ENCODE results near the gene DOCK11. TPM values are rescaled to one million over a fixed set of nuclear protein-coding genes. Genes with fewer than 3 reads are reported as not detected.
A peak's percentile ranks its signal among the peaks of the same experiment; 100 is the strongest.

DOCK11 gene
- total RNA-seq, 4 donors from 2014 or later = 36.0 to 50.0 (median 41.1) TPM

- DNase-seq = peak; percentile 18 to 27
These were observed 108.4 kb downstream of the DOCK11 start for GRCh38 chrX:118603981-118604380.

DNA sequence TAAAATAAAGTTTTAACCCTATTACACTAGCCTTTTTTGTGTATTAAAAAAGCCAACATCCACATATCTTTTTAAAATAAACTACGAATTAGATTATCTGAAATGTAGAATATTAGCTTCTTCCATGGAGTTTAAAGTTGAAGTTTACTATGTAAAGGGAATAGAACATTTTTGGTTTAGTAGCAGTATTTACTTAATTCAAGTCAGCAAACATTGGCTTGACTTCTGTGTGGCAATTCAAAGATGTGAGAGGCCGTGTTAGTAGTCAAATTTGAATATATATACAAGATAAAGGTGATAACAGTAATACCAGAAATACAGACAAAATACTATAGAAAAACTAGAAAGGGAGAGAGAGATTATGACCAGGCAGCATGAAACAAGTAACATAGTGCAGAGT, 116.7 kb downstream of the DOCK11 start:
- Histone ChIP-seq H3K27ac (no peak overlapping the region), H3K36me3 (peaks cover 5 to 8% of the 10 kb centered on the region in 2 donors), H3K4me1 (no peaks in the 10 kb centered on the region), H3K4me3 (replicated peaks in 1 of 3) (no peak overlapping the region), H3K9me3 (no peaks in the 10 kb centered on the region), H3K27me3 (no peaks in the 10 kb centered on the region)
- intact Hi-C loops (cut with DNase I) = no loop called here
- no peak for TF ChIP-seq POLR2A (IDR thresholded peaks at IDR 0.05)
- TF ChIP-seq, protein P1, sequence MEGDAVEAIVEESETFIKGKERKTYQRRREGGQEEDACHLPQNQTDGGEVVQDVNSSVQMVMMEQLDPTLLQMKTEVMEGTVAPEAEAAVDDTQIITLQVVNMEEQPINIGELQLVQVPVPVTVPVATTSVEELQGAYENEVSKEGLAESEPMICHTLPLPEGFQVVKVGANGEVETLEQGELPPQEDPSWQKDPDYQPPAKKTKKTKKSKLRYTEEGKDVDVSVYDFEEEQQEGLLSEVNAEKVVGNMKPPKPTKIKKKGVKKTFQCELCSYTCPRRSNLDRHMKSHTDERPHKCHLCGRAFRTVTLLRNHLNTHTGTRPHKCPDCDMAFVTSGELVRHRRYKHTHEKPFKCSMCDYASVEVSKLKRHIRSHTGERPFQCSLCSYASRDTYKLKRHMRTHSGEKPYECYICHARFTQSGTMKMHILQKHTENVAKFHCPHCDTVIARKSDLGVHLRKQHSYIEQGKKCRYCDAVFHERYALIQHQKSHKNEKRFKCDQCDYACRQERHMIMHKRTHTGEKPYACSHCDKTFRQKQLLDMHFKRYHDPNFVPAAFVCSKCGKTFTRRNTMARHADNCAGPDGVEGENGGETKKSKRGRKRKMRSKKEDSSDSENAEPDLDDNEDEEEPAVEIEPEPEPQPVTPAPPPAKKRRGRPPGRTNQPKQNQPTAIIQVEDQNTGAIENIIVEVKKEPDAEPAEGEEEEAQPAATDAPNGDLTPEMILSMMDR (IDR thresholded peaks at IDR 0.05) = no peak
- DNase-seq = no peak
- WGBS, 2 donors = 95 to 96% methylated on average over 2 of the region's 2 CpGs

More at GRCh38 chrX:118603981-118604380, 108.4 kb downstream of the DOCK11 start:
- Histone ChIP-seq H3K4me1 (no peaks in the 10 kb centered on the region), H3K27me3 (no peaks in the 10 kb centered on the region), H3K9me3 (no peaks in the 10 kb centered on the region), H3K36me3 (no peaks in the 10 kb centered on the region), H3K27ac (no peak overlapping the region), H3K4me3 (replicated peaks in 1 of 3) (no peak overlapping the region)
- TF ChIP-seq POLR2A (IDR thresholded peaks at IDR 0.05) = no peak
- TF ChIP-seq, protein P1 (IDR thresholded peaks at IDR 0.05) = peak; percentile 56 to 70 (median 65)
- WGBS, 2 donors = 14 to 21% methylated on average over 7 of the region's 7 CpGs
- intact Hi-C loops (cut with DNase I) = loop anchor here (5.0 kb wide), 2 partner anchors 142 to 203 kb away; no protein-coding TSS in a partner anchor

GRCh38 chrX:118614150-118614549, 118.5 kb downstream of the DOCK11 start:
- DNase-seq = no peak
- intact Hi-C loops (cut with DNase I) = no loop called here
- 79 to 100% methylated on average over 1 of the region's 1 CpG for WGBS, 2 donors
- no peaks in the 10 kb centered on the region for H3K27me3 ChIP-seq
- H3K4me3 ChIP-seq (replicated peaks in 1 of 3) = no peak overlapping the region
- H3K36me3 ChIP-seq = peaks cover 5 to 8% of the 10 kb centered on the region in 2 donors
- no peak overlapping the region for H3K27ac ChIP-seq
- no peak for TF ChIP-seq POLR2A (IDR thresholded peaks at IDR 0.05)
- TF ChIP-seq, protein P1 (IDR thresholded peaks at IDR 0.05) = no peak
- H3K4me1 ChIP-seq = no peaks in the 10 kb centered on the region
- H3K9me3 ChIP-seq = no peaks in the 10 kb centered on the region

GRCh38 chrX:118615141-118615540, 119.5 kb downstream of the DOCK11 start:
- 90 to 98% methylated on average over 3 of the region's 3 CpGs for WGBS, 2 donors
- Histone ChIP-seq H3K27ac (no peak overlapping the region), H3K9me3 (no peaks in the 10 kb centered on the region), H3K4me3 (replicated peaks in 1 of 3) (no peak overlapping the region), H3K36me3 (peaks cover 4 to 5% of the 10 kb centered on the region in 2 donors), H3K4me1 (no peaks in the 10 kb centered on the region), H3K27me3 (no peaks in the 10 kb centered on the region)
- intact Hi-C loops (cut with DNase I) = no loop called here
- no peak for TF ChIP-seq POLR2A (IDR thresholded peaks at IDR 0.05)
- TF ChIP-seq, protein P1 (IDR thresholded peaks at IDR 0.05) = no peak
- no peak for DNase-seq

GRCh38 chrX:118621081-118621759, 125.6 kb downstream of the DOCK11 start:
- Histone ChIP-seq H3K27me3 (no peaks in the 10 kb centered on the region), H3K4me3 (replicated peaks in 1 of 3) (no peak overlapping the region), H3K36me3 (no peaks in the 10 kb centered on the region), H3K27ac (no peak overlapping the region), H3K9me3 (no peaks in the 10 kb centered on the region), H3K4me1 (no peaks in the 10 kb centered on the region)
- TF ChIP-seq, protein P1 (IDR thresholded peaks at IDR 0.05) = no peak
- TF ChIP-seq POLR2A (IDR thresholded peaks at IDR 0.05) = no peak
- WGBS, 2 donors = 93 to 94% methylated on average over 8 of the region's 8 CpGs
- intact Hi-C loops (cut with DNase I) = no loop called here
- DNase-seq = no peak
